HepG2 (cell line): Measurements from ENCODE around the gene KCTD6. TPM values are rescaled to one million over a fixed set of nuclear protein-coding genes. Genes with fewer than 3 reads are reported as not detected.
A peak's percentile ranks its signal among the peaks of the same experiment; 100 is the strongest.

ENCODE experiments used
- CCDC6 ChIP-seq: sonication (generic); formaldehyde crosslinking; IDR thresholded peaks from 2 replicates; pipeline ENCODE4 v1.8.1; 2022; ENCODE audit warnings: mild to moderate bottlenecking, missing genetic modification reagents, moderate library complexity
- CEBPB ChIP-seq: IDR thresholded peaks from 2 replicates; pipeline ENCODE4 v1.6.1; 2011; ENCODE audit warnings: low read depth, low read length, improper control_type of control experiment, borderline replicate concordance
- DPF2 ChIP-seq: sonication (generic); formaldehyde crosslinking; IDR thresholded peaks from 2 replicates; pipeline ENCODE4 v1.4.0; 2020; ENCODE audit warnings: mild to moderate bottlenecking, low read depth, missing genetic modification reagents, borderline replicate concordance
- HBP1 ChIP-seq: IDR thresholded peaks from 2 replicates; pipeline ENCODE4 v1.6.1; 2016; ENCODE audit warnings: low read depth, control low read depth
- HNRNPH1 ChIP-seq: fragments of 200-400 bp; formaldehyde crosslinking; optimal IDR thresholded peaks from 2 replicates; pipeline ENCODE3; 2017; ENCODE audit warnings: mild to moderate bottlenecking, low read depth, low read length
- IRX3 ChIP-seq: sonication (generic); formaldehyde crosslinking; IDR thresholded peaks from 2 replicates; pipeline ENCODE4 v1.8.1; 2023; ENCODE audit warnings: mild to moderate bottlenecking, low read depth, missing genetic modification reagents, borderline replicate concordance
- MAFF ChIP-seq: IDR thresholded peaks from 2 replicates; pipeline ENCODE4 v1.6.1; 2011; ENCODE audit warnings: low read depth, low read length, improper control_type of control experiment
- PAX8 ChIP-seq: sonication (generic); formaldehyde crosslinking; IDR thresholded peaks from 2 replicates; pipeline ENCODE4 v1.8.0; 2022; ENCODE audit warnings: mild to moderate bottlenecking, missing genetic modification reagents, borderline replicate concordance
- PLSCR1 ChIP-seq: sonication (generic); formaldehyde crosslinking; IDR thresholded peaks from 2 replicates; pipeline ENCODE4 v1.5.0; 2020; ENCODE audit warnings: missing genetic modification reagents, mild to moderate bottlenecking, borderline replicate concordance
- PRDM15 ChIP-seq: sonication (generic); formaldehyde crosslinking; IDR thresholded peaks from 2 replicates; pipeline ENCODE4 v1.4.0; 2020; ENCODE audit warnings: missing genetic modification reagents
- SKIL ChIP-seq: sonication (generic); formaldehyde crosslinking; IDR thresholded peaks from 2 replicates; pipeline ENCODE4 v1.8.0; 2022; ENCODE audit warnings: missing genetic modification reagents, mild to moderate bottlenecking, moderate library complexity, borderline replicate concordance
- STAT6 ChIP-seq: sonication (generic); formaldehyde crosslinking; IDR thresholded peaks from 2 replicates; pipeline ENCODE4 v1.4.0; 2020; ENCODE audit warnings: missing genetic modification reagents, mild to moderate bottlenecking, borderline replicate concordance
- TBP ChIP-seq: sonication (generic); formaldehyde crosslinking; IDR thresholded peaks from 2 replicates; pipeline ENCODE4 v1.5.0; 2020; ENCODE audit warnings: missing genetic modification reagents
- THAP11 ChIP-seq: IDR thresholded peaks from 2 replicates; pipeline ENCODE4 v1.6.1; 2016; ENCODE audit warnings: missing biosample characterization, missing genetic modification reagents
- THRA ChIP-seq: sonication (generic); formaldehyde crosslinking; IDR thresholded peaks from 2 replicates; pipeline ENCODE4 v1.4.0; 2020; ENCODE audit warnings: missing genetic modification reagents, borderline replicate concordance
- ZFX ChIP-seq: sonication (generic); formaldehyde crosslinking; IDR thresholded peaks from 2 replicates; pipeline ENCODE4 v1.4.0; 2020; ENCODE audit warnings: mild to moderate bottlenecking, low read depth, missing genetic modification reagents, moderate library complexity
- ZNF282 ChIP-seq: fragments of 450-650 bp; IDR thresholded peaks from 2 replicates; pipeline ENCODE4 v1.6.1; 2018; ENCODE audit not compliant: partially characterized antibody
- ZNF7 ChIP-seq: IDR thresholded peaks from 2 replicates; pipeline ENCODE4 v1.6.1; 2016; ENCODE audit warnings: missing biosample characterization, missing genetic modification reagents
- polyA plus RNA-seq, 8 experiments: library from polyadenylated mRNA; depleted of rRNA in 3 of 8; stranded (reverse) in 7 of 8; unstranded in 1 of 8; fragments of >200 nt; fragmentation: Illumina TruSeq in 4 of 8; extraction: Trizol in 4 of 8; gene quantifications; 2 replicates each; pipeline versions ENCODE4 v1.2.1 to v1.2.3, GENCODE V29; 2011 to 2016; ENCODE audit warnings: low read depth in 4 of 8, missing spikeins in 1 of 8, mixed read lengths in 1 of 8; ENCODE audit not compliant: insufficient read depth in 1 of 8
- total RNA-seq, 5 experiments: library from RNA; depleted of rRNA; stranded (reverse); fragments of >200 nt; fragmentation: Illumina TruSeq; extraction: Trizol; gene quantifications; 2 replicates each; pipeline ENCODE4 v1.2.3, GENCODE V29; 2016; ENCODE audit warnings: low read depth in 1 of 5

KCTD6 gene
- total and polyA plus RNA-seq, 2 of the 13 experiments (the other 11 are each of a cell fraction or from before 2014, with no cell fraction given), result 13.4 to 14.2 TPM

GRCh38 chr3:58452176-58452575, 39.7 kb upstream of the KCTD6 start (continued):
- TF ChIP-seq PRDM15 (CRISPR knock-in tag) (no peak), IRX3 (CRISPR knock-in tag) (no peak), ZNF7 (CRISPR knock-in tag) (no peak), PLSCR1 (CRISPR knock-in tag) (no peak), ZNF282 (no peak), HNRNPH1 (no peak), PAX8 (CRISPR knock-in tag) (no peak), THRA (CRISPR knock-in tag) (peak; percentile 80; the same call in 1 of the 2 replicates), ZFX (CRISPR knock-in tag) (peak; percentile 5; the same call in 1 of the 2 replicates), HBP1 (CRISPR knock-in tag) (no peak), STAT6 (CRISPR knock-in tag) (no peak), DPF2 (peak; percentile 92), TBP (no peak), SKIL (CRISPR knock-in tag) (no peak), CCDC6 (CRISPR knock-in tag) (no peak), MAFF (no peak), CEBPB (no peak), THAP11 (CRISPR knock-in tag) (peak; percentile 36; the same call in 1 of the 2 replicates)
